IMR-90 (cell line): ENCODE measurements around the gene TNFRSF13B. TPM values are rescaled to one million over a fixed set of nuclear protein-coding genes. Genes with fewer than 3 reads are reported as not detected.
"Not testable (repeated sequence)": the region's sequence is repeated elsewhere in the genome, so short reads cannot be mapped to it uniquely, and the experiment has no call there.

Source experiments
- ATAC-seq: fragments of 200-7000 bp; cut with Tn5 transposase; 2 replicates; pipeline ENCODE4 v1.9.1; 2020; ENCODE audit warnings: low read depth, mild to moderate bottlenecking, moderate library complexity
- BruUV-seq: library from RNA; stranded (reverse); fragments of 400-500 nt; replicated peaks from 2 replicates; lab custom pipeline; 2021; lab: Mats Ljungman, UMichigan
- CTCF ChIA-PET: fragments of 300-600 bp; formaldehyde crosslinking; extraction: SDS; loops from one replicate; lab custom pipeline; 2021; ENCODE audit warnings: antibody characterized with exemption; lab: Yijun Ruan, JAX
- POLR2A ChIA-PET: fragments of 300-600 bp; sonication (Branson Sonifier 250); formaldehyde crosslinking; loops from one replicate; lab custom pipeline; 2022; ENCODE audit warnings: antibody characterized with exemption; ENCODE audit not compliant: unreplicated experiment; lab: Charles Lee
- DNase-seq: peaks from one replicate; pipeline ENCODE4 v3.0.0; 2013
- H2AFZ ChIP-seq: replicated peaks from 2 replicates; pipeline ENCODE3; 2013; ENCODE audit warnings: low read length, mild to moderate bottlenecking; ENCODE audit not compliant: poor library complexity
- H2AK5ac ChIP-seq: 2 replicates; pipeline ENCODE4 v1.6.1; 2013; ENCODE audit warnings: low read depth, low read length, inconsistent platforms
- H2AK9ac ChIP-seq: replicated peaks from 2 replicates; pipeline ENCODE3; 2013; ENCODE audit warnings: mild to moderate bottlenecking, low read depth, low read length, moderate library complexity; ENCODE audit not compliant: poor library complexity
- H2BK120ac ChIP-seq: 2 replicates; pipeline ENCODE4 v1.6.1; 2013; ENCODE audit warnings: low read depth, low read length, inconsistent platforms
- H2BK15ac ChIP-seq: 3 replicates; pipeline ENCODE4 v1.6.1; 2013; ENCODE audit warnings: low read depth, low read length, inconsistent platforms
- H2BK20ac ChIP-seq: 2 replicates; pipeline ENCODE4 v1.6.1; 2013; ENCODE audit warnings: low read depth, mild to moderate bottlenecking, inconsistent platforms, low read length, moderate library complexity
- H2BK5ac ChIP-seq: 2 replicates; pipeline ENCODE4 v1.6.1; 2013; ENCODE audit warnings: mild to moderate bottlenecking, low read depth, low read length, inconsistent platforms; ENCODE audit not compliant: poor library complexity, severe bottlenecking
- H3K14ac ChIP-seq: replicated peaks from 2 replicates; pipeline ENCODE4 v1.6.1; 2013; ENCODE audit warnings: low read depth, low read length, inconsistent platforms
- H3K18ac ChIP-seq: 2 replicates; pipeline ENCODE4 v1.6.1; 2013; ENCODE audit warnings: low read depth, low read length, control low read depth
- H3K23ac ChIP-seq: 2 replicates; pipeline ENCODE4 v1.6.1; 2013; ENCODE audit warnings: low read depth, low read length, inconsistent platforms
- H3K27ac ChIP-seq: 2 replicates; pipeline ENCODE4 v1.5.1; 2013; ENCODE audit warnings: mild to moderate bottlenecking, control low read depth, low read length; ENCODE audit not compliant: insufficient read depth
- H3K27me3 ChIP-seq: 2 replicates; pipeline ENCODE4 v1.6.1; 2013; ENCODE audit warnings: low read length; ENCODE audit not compliant: control insufficient read depth, insufficient read depth
- H3K36me3 ChIP-seq: 2 replicates; pipeline ENCODE4 v1.6.1; 2013; ENCODE audit warnings: low read length, mixed read lengths; ENCODE audit not compliant: control insufficient read depth, insufficient read depth
- H3K4ac ChIP-seq: 2 replicates; pipeline ENCODE4 v1.6.1; 2013; ENCODE audit warnings: low read depth, low read length, inconsistent platforms
- H3K4me1 ChIP-seq: 2 replicates; pipeline ENCODE4 v1.6.1; 2013; ENCODE audit warnings: low read length, mixed read lengths; ENCODE audit not compliant: control insufficient read depth, insufficient read depth
- H3K4me2 ChIP-seq: 2 replicates; pipeline ENCODE4 v1.6.1; 2013; ENCODE audit warnings: low read depth, mild to moderate bottlenecking, control low read depth, low read length, moderate library complexity
- H3K4me3 ChIP-seq: 2 replicates; pipeline ENCODE4 v1.5.1; 2013; ENCODE audit warnings: low read depth, mild to moderate bottlenecking, control low read depth, low read length, moderate library complexity; ENCODE audit not compliant: insufficient read depth
- H3K56ac ChIP-seq: 2 replicates; pipeline ENCODE4 v1.6.1; 2013; ENCODE audit warnings: low read length, inconsistent platforms; ENCODE audit not compliant: insufficient read depth; ENCODE audit errors: extremely low read depth
- H3K79me1 ChIP-seq, 2 experiments: 2 replicates each; pipeline ENCODE4 v1.6.1; 2013; ENCODE audit warnings: low read length in 2 of 2, inconsistent platforms in 1 of 2, low read depth in 1 of 2
- H3K9ac ChIP-seq: 2 replicates; pipeline ENCODE4 v1.6.1; 2013; ENCODE audit warnings: low read depth, low read length, control low read depth
- H3K9me1 ChIP-seq: 2 replicates; pipeline ENCODE4 v1.6.1; 2013; ENCODE audit warnings: low read length, inconsistent platforms; ENCODE audit not compliant: insufficient read depth
- H3K9me3 ChIP-seq: 2 replicates; pipeline ENCODE4 v1.6.1; 2013; ENCODE audit warnings: low read length; ENCODE audit not compliant: control insufficient read depth, insufficient read depth
- H4K20me1 ChIP-seq: 2 replicates; pipeline ENCODE4 v1.6.1; 2013; ENCODE audit warnings: low read length, inconsistent platforms; ENCODE audit not compliant: insufficient read depth
- H4K5ac ChIP-seq: 2 replicates; pipeline ENCODE4 v1.6.1; 2013; ENCODE audit warnings: mild to moderate bottlenecking, low read depth, low read length, control low read depth
- H4K8ac ChIP-seq, 2 experiments: 2 replicates each; pipeline ENCODE4 v1.6.1; 2013; ENCODE audit warnings: low read depth in 2 of 2, low read length in 2 of 2, control low read depth in 1 of 2, inconsistent platforms in 1 of 2
- H4K91ac ChIP-seq: 2 replicates; pipeline ENCODE4 v1.6.1; 2013; ENCODE audit warnings: low read depth, low read length, inconsistent platforms; ENCODE audit not compliant: insufficient read depth
- RFX5 ChIP-seq: IDR thresholded peaks from 2 replicates; pipeline ENCODE4 v1.8.0; 2012; ENCODE audit warnings: low read depth, mild to moderate bottlenecking, low read length, moderate library complexity
- SMC3 ChIP-seq: fragments of 150-350 bp; IDR thresholded peaks from 2 replicates; pipeline ENCODE4 v1.6.1; 2016; ENCODE audit warnings: low read depth, mild to moderate bottlenecking, antibody characterized with exemption, low read length, moderate library complexity
- WGBS, 2 experiments: methylation state at CpG; one replicate each; pipeline versions ENCODE4 v1.1.5 to v1.1.7; 2013; ENCODE audit warnings: missing lambda C conversion rate in 2 of 2; ENCODE audit not compliant: insufficient read length in 1 of 2; ENCODE audit errors: extremely low coverage in 2 of 2; 5-methylcytosine and 5-hydroxymethylcytosine counted together
- dilution Hi-C: fragments of 300-500 bp; cut with HindIII; formaldehyde crosslinking; loops from one replicate; pipeline ENCODE4 v1.14.3; 2018; ENCODE audit warnings: low sequenced_read_pairs; ENCODE audit not compliant: unreplicated experiment
- in situ Hi-C: fragments of 300-500 bp; cut with MboI; formaldehyde crosslinking; loops from 3 replicates; pipeline ENCODE4 v1.14.3; 2019; ENCODE audit warnings: low sequenced_read_pairs, inconsistent platforms, mixed read lengths
- intact Hi-C: fragments of 100-400 bp; cut with micrococcal nuclease; formaldehyde crosslinking; loops from 2 replicates; pipeline ENCODE4 v1.10.0; 2022
- polyA plus RNA-seq, 3 experiments: library from polyadenylated mRNA; depleted of rRNA; stranded (reverse); fragments of >200 nt; gene quantifications; 2 replicates each; pipeline ENCODE4 v1.2.3, GENCODE V29; 2012; ENCODE audit warnings: low replicate concordance in 1 of 3
- total RNA-seq: library from RNA; depleted of rRNA; stranded (reverse); fragments of >200 nt; gene quantifications from 2 replicates; pipeline ENCODE4 v1.2.3, GENCODE V29; 2012
- TF ChIP-seq, protein P1 (sequence below): fragments of 150-350 bp; IDR thresholded peaks from 2 replicates; pipeline ENCODE4 v1.6.1; 2017; ENCODE audit warnings: mild to moderate bottlenecking, antibody characterized with exemption, low read length, low read depth

The TNFRSF13B gene
- total and polyA plus RNA-seq, 2 of the 4 experiments (the other 2 are of a cell fraction) = not detected

DNA sequence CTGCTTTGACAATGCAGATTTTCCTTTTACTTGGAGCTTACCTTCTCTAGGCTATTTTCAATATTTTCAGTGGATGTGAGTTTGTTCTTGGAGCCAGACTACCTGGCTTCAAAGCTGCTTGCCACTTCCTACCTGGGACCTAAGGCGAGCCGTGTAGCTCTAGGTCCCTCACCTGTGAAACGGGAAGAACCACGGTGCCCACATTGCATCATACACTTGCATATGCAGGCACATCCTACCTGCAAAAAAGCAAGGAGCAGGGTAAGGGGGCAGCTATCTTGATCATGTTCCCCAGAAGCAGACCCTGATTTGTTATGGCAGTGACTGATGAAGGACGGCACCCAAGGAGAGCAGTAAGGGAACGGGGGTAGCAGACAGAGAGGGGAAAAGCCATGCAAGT is 43.3 kb upstream of the TNFRSF13B start:
- no peaks in the 10 kb centered on the region for H3K4me1 ChIP-seq
- no peak for DNase-seq
- no peak overlapping the region for H2AK9ac ChIP-seq
- H2AK5ac ChIP-seq = 0 out of 2 replicates have a peak overlapping the region, but pooled peaks have one; percentile 28
- no peak overlapping the region for H3K9ac ChIP-seq
- POLR2A ChIA-PET = no interaction called here
- no peak overlapping the region for H3K4me2 ChIP-seq
- H3K23ac ChIP-seq = no peak overlapping the region
- H2BK15ac ChIP-seq = no peak overlapping the region
- no peak overlapping the region for H3K27ac ChIP-seq
- H2BK20ac ChIP-seq = no peak overlapping the region
- no TSS peak for BruUV-seq
- H3K4me3 ChIP-seq = no peak overlapping the region
- H3K27me3 ChIP-seq = no peaks in the 10 kb centered on the region
- H2BK5ac ChIP-seq = no peak overlapping the region
- ATAC-seq = no peak
- H3K9me3 ChIP-seq = no peaks in the 10 kb centered on the region
- intact Hi-C loops (no loop called here), in situ Hi-C loops (loop anchor here (25.0 kb wide), 1 partner anchor 622 kb away; no protein-coding TSS in a partner anchor), dilution Hi-C loops (no loop called here)
- H3K4ac ChIP-seq = no peak overlapping the region
- H3K79me1 ChIP-seq = no peaks in the 10 kb centered on the region
- H3K14ac ChIP-seq = no peak overlapping the region
- no peaks in the 10 kb centered on the region; the same call in none of the 2 replicates for H4K20me1 ChIP-seq
- H3K9me1 ChIP-seq = 0 out of 2 replicates have a peak, but pooled peaks cover 4% of the 10 kb centered on the region
- H2BK120ac ChIP-seq = no peak overlapping the region
- no peak overlapping the region for H2AFZ ChIP-seq
- no peak overlapping the region for H4K5ac ChIP-seq
- no peak overlapping the region for H4K8ac ChIP-seq
- H3K18ac ChIP-seq = no peak overlapping the region
- no peaks in the 10 kb centered on the region for H3K36me3 ChIP-seq
- H4K91ac ChIP-seq = no peak overlapping the region
- H3K56ac ChIP-seq = no peak overlapping the region
- no CpG with 5 or more reads among the region's 6 CpGs for WGBS, 2 experiments
- CTCF ChIA-PET = no interaction called here
- TF ChIP-seq RFX5 (no peak), SMC3 (no peak)
- TF ChIP-seq, protein P1, sequence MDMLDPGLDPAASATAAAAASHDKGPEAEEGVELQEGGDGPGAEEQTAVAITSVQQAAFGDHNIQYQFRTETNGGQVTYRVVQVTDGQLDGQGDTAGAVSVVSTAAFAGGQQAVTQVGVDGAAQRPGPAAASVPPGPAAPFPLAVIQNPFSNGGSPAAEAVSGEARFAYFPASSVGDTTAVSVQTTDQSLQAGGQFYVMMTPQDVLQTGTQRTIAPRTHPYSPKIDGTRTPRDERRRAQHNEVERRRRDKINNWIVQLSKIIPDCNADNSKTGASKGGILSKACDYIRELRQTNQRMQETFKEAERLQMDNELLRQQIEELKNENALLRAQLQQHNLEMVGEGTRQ = no peak

DNA sequence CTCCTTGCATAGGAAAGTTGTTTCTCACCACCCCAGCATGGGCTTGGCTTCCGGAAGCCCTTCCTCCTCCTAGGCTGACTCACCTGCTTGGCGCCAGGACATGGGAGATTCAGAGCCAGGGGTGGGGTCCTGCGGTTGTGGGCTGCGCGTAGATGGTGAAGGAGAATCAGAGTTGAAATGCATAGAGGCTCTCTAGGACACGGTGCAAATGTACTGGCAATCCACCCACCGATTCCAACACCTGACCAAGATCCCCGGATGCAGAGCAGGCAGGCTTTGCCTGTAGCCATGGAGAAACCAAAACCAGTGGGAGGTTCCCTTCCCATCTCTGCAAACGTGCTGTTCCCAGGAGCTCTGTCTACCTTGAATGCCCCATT is 42.8 kb upstream of the TNFRSF13B start:
- not testable (repeated sequence) for ATAC-seq

More for the DNA sequence above, 42.8 kb upstream of the TNFRSF13B start:
- H3K9me1 ChIP-seq, H3K18ac ChIP-seq, H4K8ac ChIP-seq, H2AK9ac ChIP-seq, H2BK15ac ChIP-seq, BruUV-seq, H2BK120ac ChIP-seq, CTCF ChIA-PET, H3K27me3 ChIP-seq, H4K20me1 ChIP-seq, H3K56ac ChIP-seq, DNase-seq, H4K91ac ChIP-seq, H2BK20ac ChIP-seq, POLR2A ChIA-PET, H3K9ac ChIP-seq, H3K14ac ChIP-seq, H2BK5ac ChIP-seq, H3K79me1 ChIP-seq, H3K27ac ChIP-seq, H3K4me1 ChIP-seq, H3K4me3 ChIP-seq, H2AFZ ChIP-seq, H3K23ac ChIP-seq, dilution Hi-C loops, H4K5ac ChIP-seq, H3K36me3 ChIP-seq, H3K4ac ChIP-seq, H3K9me3 ChIP-seq, H3K4me2 ChIP-seq, intact Hi-C loops, H2AK5ac ChIP-seq: not testable (repeated sequence)
- WGBS, 2 experiments = 90% methylated on average over 2 of the region's 9 CpGs; no CpG with 5 or more reads in 1 of the 2 experiments
- in situ Hi-C loops = loop anchor here (25.0 kb wide), 1 partner anchor 623 kb away; no protein-coding TSS in a partner anchor
